ENCODE results near the gene ANHX. TPM values are rescaled to one million over a fixed set of nuclear protein-coding genes. Genes with fewer than 3 reads are reported as not detected.

Gene ANHX
- total RNA-seq, 1 experiment from 2014 or later, result not detected

GRCh38 chr12:133221241-133221640 lies 14.4 kb downstream of the ANHX start (continued):
- no peak for TF ChIP-seq ARID4B (CRISPR knock-in tag; IDR thresholded peaks at IDR 0.05; ENCODE audit: borderline replicate concordance)
- no peak for TF ChIP-seq ATF2 (CRISPR knock-in tag; IDR thresholded peaks at IDR 0.05; ENCODE audit: borderline replicate concordance, low read depth)
- no peak for TF ChIP-seq ZNF263 (CRISPR knock-in tag; IDR thresholded peaks at IDR 0.05; ENCODE audit: low read depth)
- no peak for TF ChIP-seq CREM (CRISPR knock-in tag; IDR thresholded peaks at IDR 0.05)
- no peak for TF ChIP-seq SMAD4 (CRISPR knock-in tag; IDR thresholded peaks at IDR 0.05)
- TF ChIP-seq ZNF121 (CRISPR knock-in tag; IDR thresholded peaks at IDR 0.05), result no peak
- no peak for TF ChIP-seq ATF3 (CRISPR knock-in tag; conservative IDR thresholded peaks at IDR 0.05)

- no peak overlapping the region for H3K4me3 Mint-ChIP-seq
- no peak for TF ChIP-seq TEAD4 (CRISPR knock-in tag; IDR thresholded peaks at IDR 0.05)
- TF ChIP-seq FOXP1 (CRISPR knock-in tag; IDR thresholded peaks at IDR 0.05; ENCODE audit: borderline replicate concordance), result no peak
- no peak for TF ChIP-seq NR2C2 (CRISPR knock-in tag; IDR thresholded peaks at IDR 0.05)
- TF ChIP-seq ZNF416 (CRISPR knock-in tag; IDR thresholded peaks at IDR 0.05), result no peak
- no peak for TF ChIP-seq ZBTB21 (CRISPR knock-in tag; IDR thresholded peaks at IDR 0.05; ENCODE audit: borderline replicate concordance)
- no peak for TF ChIP-seq PREB (CRISPR knock-in tag; IDR thresholded peaks at IDR 0.05; ENCODE audit: borderline replicate concordance)
- no peak for TF ChIP-seq ATF3 (CRISPR knock-in tag; conservative IDR thresholded peaks at IDR 0.05)
- no peak for TF ChIP-seq NFYB (CRISPR knock-in tag; conservative IDR thresholded peaks at IDR 0.05; ENCODE audit: low read depth)
- no peak for TF ChIP-seq ETV6 (CRISPR knock-in tag; IDR thresholded peaks at IDR 0.05)
- TF ChIP-seq PRDM15 (CRISPR knock-in tag; IDR thresholded peaks at IDR 0.05), result no peak
- no peak for TF ChIP-seq EMX1 (CRISPR knock-in tag; IDR thresholded peaks at IDR 0.05)
- TF ChIP-seq NR3C1 (CRISPR knock-in tag; conservative IDR thresholded peaks at IDR 0.05; ENCODE audit: low read depth), result no peak
- no peak for TF ChIP-seq ELF4 (CRISPR knock-in tag; IDR thresholded peaks at IDR 0.05; ENCODE audit: low read depth)
- no peak for TF ChIP-seq ZBTB43 (CRISPR knock-in tag; IDR thresholded peaks at IDR 0.05)
- TF ChIP-seq ZNF263 (CRISPR knock-in tag; IDR thresholded peaks at IDR 0.05; ENCODE audit: low read depth), result no peak
- TF ChIP-seq ATF1 (CRISPR knock-in tag; IDR thresholded peaks at IDR 0.05), result no peak
- TF ChIP-seq HMGA2 (CRISPR knock-in tag; IDR thresholded peaks at IDR 0.05), result no peak
- TF ChIP-seq TEAD1 (CRISPR knock-in tag; IDR thresholded peaks at IDR 0.05), result no peak
- no peak for TF ChIP-seq CBFB (CRISPR knock-in tag; IDR thresholded peaks at IDR 0.05; ENCODE audit: low read depth)
- no peak for TF ChIP-seq MXD4 (CRISPR knock-in tag; IDR thresholded peaks at IDR 0.05; ENCODE audit: borderline replicate concordance)
- POLR2A ChIA-PET, result no interaction called here
- H3K27ac Mint-ChIP-seq, result no peak overlapping the region
- no peaks in the 10 kb centered on the region for H3K4me1 Mint-ChIP-seq
- ATAC-seq (no peak), DNase-seq (ENCODE audit: low spot score) (no peak)
- CTCF ChIA-PET, result no interaction called here
- peaks cover 61% of the 10 kb centered on the region for H3K9me3 Mint-ChIP-seq
- peaks cover 24% of the 10 kb centered on the region for H3K27me3 Mint-ChIP-seq (ENCODE audit: low read depth)
- peaks cover 53% of the 10 kb centered on the region for H3K36me3 Mint-ChIP-seq
Observed at GRCh38 chr12:133220521-133220920, 15.2 kb downstream of the ANHX start.

All from WTC11 (cell line).